ENCODE measurements around the gene ADAM12.

The ADAM12 gene

GRCh38 chr10:126207313-126207771 is 180.9 kb downstream of the ADAM12 start:
- DNase-seq (ENCODE audit: extremely low read depth, low read depth): peak; percentile 73
- no peak for TF ChIP-seq CTCF (IDR thresholded peaks at IDR 0.05; ENCODE audit: low read depth, low read length)

GRCh38 chr10:126205486-126206205 is 182.6 kb downstream of the ADAM12 start:
- DNase-seq (ENCODE audit: extremely low read depth, low read depth): no peak
- TF ChIP-seq CTCF (IDR thresholded peaks at IDR 0.05; ENCODE audit: low read depth, low read length): no peak

GRCh38 chr10:126204320-126204719 is 184.0 kb downstream of the ADAM12 start:
- no peak for DNase-seq (ENCODE audit: extremely low read depth, low read depth)
- no peak for TF ChIP-seq CTCF (IDR thresholded peaks at IDR 0.05; ENCODE audit: low read depth, low read length)

- no peak for DNase-seq (ENCODE audit: extremely low read depth, low read depth)
Measured at GRCh38 chr10:126203746-126204145, 184.5 kb downstream of the ADAM12 start.

GRCh38 chr10:126201603-126202002 is 186.7 kb downstream of the ADAM12 start:
- DNase-seq (ENCODE audit: extremely low read depth, low read depth): no peak
- no peak for TF ChIP-seq CTCF (IDR thresholded peaks at IDR 0.05; ENCODE audit: low read depth, low read length)

More at GRCh38 chr10:126203746-126204145, 184.5 kb downstream of the ADAM12 start:
- no peak for TF ChIP-seq CTCF (IDR thresholded peaks at IDR 0.05; ENCODE audit: low read depth, low read length)

- no peak for TF ChIP-seq CTCF (IDR thresholded peaks at IDR 0.05; ENCODE audit: low read depth, low read length)
- peak; percentile 97 for DNase-seq (ENCODE audit: extremely low read depth, low read depth)
Measured at GRCh38 chr10:126199221-126199998, 188.9 kb downstream of the ADAM12 start.

- no peak for TF ChIP-seq CTCF (IDR thresholded peaks at IDR 0.05; ENCODE audit: low read depth, low read length)
- DNase-seq (ENCODE audit: extremely low read depth, low read depth): no peak
Measured at GRCh38 chr10:126198681-126199080, 189.6 kb downstream of the ADAM12 start.

Data from AG09319 (cell line).